NCI-H146 treated with DMSO at 0.1 percent for 48 hours (cell line): ENCODE measurements around the gene RNF34.
"Not testable (repeated sequence)": the region's sequence is repeated elsewhere in the genome, so short reads cannot be mapped to it uniquely, and the experiment has no call there.

ENCODE experiments used
- DNase-seq: peaks from one replicate; lab custom pipeline; 2025; ENCODE audit not compliant: unreplicated experiment; lab: John Stamatoyannopoulos, UW

RNF34 gene, protein sequence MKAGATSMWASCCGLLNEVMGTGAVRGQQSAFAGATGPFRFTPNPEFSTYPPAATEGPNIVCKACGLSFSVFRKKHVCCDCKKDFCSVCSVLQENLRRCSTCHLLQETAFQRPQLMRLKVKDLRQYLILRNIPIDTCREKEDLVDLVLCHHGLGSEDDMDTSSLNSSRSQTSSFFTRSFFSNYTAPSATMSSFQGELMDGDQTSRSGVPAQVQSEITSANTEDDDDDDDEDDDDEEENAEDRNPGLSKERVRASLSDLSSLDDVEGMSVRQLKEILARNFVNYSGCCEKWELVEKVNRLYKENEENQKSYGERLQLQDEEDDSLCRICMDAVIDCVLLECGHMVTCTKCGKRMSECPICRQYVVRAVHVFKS

DNA sequence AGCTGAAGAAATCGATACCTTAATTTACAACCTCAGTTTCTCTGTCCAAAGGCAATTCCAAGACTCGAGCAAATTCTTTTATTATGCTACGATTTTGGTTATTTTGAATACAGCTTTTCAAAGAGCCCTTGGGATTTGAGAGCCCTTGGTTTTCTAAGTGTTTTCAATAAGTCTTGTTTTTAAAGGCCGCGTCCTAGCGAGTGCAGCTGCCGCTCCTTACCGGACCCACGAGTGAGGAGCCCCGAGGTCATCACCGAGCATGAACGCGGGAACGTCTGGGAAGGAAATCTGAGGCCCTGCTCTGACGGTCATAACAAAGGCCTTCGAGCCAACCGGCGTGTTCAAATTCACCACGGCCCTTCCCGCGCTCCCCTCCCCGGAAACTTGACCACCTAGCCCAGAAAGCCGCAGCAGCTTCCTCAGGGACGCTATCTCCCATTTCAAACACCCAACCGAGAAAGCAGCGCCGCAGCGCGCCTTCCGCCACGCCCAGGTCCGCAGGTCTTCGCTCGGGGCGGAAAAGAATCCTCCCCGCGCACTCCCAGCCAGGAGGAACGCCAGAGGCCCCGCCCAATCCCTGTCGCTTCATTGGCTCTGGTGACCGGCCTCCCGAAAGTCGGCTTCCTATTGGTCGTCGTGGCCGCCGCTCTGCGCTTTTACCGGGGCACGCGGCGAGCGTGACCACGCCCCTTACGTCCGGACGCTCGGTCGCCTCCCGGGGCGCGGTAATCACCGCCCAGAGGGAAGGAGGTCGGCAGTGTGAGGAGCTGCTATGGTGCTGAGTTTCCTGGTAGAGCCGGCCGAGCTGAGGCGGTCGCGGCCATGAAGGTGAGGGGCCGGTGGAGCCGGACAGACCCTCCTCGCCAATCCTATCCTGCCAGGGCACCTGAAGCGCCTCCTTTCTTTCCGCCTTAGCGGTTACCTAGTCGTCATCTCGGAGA lies at the start of gene RNF34:
TSS of gene RNF34 (plus strand) at position 728 of the 941 bp plus-strand sequence. CDS start at position 823, 95 bp downstream.
- DNase-seq, result peak; percentile 97

DNA sequence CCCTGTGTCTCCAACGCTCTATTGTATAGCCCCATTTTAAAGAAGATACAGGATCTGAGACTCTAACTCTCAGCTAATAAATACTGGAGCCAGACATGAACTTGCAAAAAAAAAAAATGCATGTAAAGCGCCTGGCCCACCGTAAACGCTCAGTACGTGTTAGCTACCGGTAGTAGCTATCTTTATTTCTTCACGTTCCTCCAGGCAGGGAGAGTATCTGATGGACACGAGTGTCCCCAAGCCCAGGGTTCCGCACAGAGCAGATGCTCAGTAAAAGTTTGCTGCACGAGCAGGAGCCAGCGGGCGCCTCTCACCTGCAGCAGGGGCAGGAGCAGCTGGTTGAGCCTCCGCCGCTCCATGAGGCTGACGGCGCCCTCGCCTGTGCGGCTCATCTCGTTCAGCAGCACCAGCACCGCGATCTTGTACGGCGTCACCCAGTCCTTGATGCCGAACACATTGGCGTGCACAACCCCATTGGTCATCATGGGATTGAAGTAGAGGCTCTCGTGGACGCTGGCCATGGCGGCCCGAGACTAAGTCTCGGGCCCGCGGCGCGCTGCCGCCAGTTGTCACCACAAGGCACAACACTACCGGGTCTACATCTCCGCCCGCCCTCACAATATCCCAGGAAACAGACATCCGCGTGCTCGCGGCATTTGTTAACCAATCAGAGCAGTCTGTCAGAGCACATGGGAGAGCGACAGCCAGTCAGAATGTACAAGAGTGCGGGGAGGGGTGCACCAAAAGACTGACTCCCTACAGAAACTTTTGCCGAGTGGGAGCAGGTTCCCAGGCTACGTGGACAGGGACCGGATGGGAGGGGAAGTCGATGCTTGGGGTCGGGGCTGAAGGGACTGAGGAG lies 47.9 kb upstream of the RNF34 start, which contains the start of gene ANAPC5:
TSS of gene ANAPC5 (minus strand) at position 592 of the 862 bp plus-strand sequence. CDS start at position 521, 71 bp downstream.
- peak; percentile 99 for DNase-seq

DNA sequence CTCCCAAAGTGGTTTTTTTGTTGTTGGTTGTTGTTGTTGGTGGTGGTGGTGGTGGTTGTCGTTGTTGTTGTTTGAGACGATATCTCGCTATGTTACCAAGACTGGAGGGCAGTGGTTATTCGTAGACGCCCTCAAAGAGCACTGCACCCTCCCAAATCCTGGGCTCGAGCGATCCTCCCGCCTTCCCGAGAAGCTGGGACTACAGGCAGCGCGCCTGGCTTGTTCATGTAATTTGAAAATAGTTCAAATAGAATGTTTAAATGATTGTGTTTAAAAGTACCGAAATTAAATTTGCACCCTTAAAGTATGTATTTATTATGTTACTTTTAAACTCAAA lies 47.3 kb upstream of the RNF34 start:
- DNase-seq, result no peak

DNA sequence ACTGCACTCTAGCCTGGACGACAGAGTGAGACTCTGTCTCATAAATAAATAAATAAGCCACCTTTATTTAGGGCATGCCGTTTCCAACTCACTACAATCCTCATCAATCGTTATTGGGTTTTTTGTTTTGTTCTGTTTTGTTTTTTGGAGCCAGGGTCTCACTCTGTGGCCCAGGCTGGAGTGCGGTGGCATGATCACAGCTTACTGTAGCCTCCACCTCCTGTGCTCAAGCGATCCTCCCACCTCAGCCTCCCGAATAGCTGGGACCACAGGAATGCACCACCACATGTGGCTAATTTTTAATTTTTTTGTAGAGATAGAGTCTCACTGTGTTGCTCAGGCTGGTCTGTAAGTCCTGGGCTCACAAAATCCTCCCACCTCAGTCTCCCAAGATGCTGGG lies 44.1 kb upstream of the RNF34 start:
- no peak for DNase-seq

DNA sequence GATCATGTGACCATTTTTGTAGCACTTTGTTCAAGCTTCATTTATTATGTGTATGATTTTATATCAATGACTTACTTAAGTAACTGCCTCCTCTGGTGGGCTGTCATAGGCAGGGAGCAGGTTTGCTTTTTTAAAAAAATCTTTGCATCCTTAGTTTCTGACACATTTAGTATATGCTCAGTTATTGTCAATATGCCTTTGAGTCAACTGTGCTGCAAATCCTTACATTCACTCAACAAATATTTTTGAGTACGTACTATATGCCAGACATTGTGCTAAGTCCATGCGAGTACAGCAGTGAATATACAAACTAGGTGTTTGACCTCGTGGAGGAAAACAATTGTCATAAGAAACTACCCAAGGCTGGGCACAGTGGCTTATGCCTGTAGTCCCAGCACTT lies 43.3 kb upstream of the RNF34 start:
- DNase-seq, result no peak

DNA sequence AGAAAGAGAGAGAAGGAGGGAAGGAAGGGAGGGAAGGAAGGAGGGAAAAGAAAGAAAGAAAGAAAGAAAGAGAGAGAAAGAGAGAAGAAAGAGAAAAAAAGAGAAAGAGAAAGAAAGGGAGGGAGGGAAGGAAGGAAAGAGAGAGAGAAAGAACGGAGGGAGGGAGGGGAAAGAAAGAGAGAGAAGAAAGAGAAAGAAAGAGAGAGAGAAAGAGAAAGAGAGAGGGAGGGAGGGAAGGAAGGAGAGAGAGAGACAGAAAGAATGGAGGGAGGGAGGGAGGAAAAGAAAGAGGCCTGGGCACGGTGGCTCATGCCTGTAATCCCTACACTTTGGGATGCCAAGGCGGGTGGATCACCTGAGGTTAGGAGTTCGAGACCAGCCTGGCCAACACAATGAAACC lies 42.6 kb upstream of the RNF34 start:
- DNase-seq, result no peak

DNA sequence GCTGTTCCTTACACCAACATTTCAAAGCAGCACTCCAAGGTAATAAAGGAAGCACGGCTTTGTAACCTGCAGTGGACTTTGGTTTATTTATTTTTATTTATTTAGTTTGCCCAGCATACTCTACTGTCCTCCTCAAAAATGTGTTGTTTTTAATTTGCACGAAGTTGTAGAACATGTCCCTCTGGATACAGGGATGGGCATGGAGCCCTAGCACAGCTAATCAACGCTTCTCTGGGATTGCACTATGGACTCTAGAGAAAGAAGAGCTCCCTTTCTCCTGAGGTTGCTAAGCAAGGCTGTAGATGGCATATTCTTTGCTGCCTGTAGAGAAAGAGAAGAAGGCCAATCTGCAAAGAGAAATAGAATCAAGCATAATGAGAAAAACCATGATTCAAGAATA lies 41.8 kb upstream of the RNF34 start:
- DNase-seq, result no peak

DNA sequence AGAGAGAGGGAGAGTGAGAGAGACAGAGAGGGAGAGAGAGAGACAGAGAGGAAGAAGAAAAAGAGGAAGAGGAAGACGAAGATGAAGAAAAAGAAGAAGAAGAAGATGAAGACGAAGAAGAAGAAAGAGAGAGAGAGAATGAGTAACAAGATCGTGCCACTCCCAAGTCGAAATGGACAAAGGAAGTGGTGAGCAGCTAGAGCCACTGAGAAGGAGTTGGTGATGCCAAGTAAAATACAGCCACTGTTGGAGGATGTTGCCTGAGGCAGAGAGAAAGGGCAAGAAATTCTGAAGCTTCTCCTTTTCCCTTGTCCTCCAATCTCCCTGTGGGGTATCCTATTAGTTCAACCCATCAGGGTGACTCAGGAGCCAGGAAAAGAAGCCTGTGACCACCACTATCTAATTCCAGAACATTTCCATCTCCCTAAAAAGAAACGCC lies 35.2 kb upstream of the RNF34 start:
- DNase-seq, result no peak

DNA sequence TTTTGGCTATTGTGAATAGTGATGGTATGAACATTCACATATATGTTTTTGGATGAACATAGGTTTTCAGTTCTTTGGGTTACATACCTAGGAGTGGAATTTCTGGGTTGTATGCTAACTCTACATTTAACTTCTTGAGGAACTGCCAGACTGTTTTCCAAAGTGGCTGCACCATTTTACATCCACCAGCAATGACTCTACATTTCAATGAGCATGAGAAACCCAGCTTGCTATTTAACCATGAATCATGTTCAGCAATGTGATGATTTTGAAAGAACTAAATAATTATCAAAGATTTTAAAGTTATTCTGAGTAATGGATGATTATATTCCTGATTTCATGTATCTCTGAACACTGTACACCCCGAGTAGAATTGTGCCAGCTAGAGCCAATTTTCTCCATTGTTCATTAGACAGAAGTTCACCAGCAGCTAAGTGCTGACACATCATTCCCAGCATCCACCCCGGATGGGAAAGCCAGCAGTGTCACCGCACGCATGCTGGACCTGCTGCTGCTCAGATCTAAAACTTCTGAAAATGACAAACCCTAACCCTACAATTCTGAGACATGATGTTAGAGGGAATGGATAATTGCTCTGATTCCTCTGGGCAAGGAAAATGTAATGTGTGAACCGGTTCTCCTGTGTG lies 34.4 kb upstream of the RNF34 start:
- no peak for DNase-seq

DNA sequence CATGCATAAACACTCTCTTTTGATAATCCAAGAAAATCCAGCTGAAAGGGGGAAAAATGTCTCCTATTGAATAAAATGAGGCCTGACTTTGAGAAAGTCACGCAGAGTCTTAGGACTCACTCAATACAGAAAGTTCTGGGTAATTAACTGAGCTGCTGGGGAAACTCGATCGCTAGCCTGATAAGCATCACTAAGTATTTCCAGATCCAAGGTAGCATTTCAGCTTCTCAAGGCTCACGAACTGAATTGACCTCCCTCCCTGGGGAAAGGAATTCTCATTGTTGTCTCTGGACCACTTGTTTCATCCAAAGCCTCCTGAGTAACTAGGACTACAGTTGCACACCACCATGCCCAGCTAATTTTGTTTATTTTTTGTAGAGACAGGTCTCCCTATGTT lies 33.9 kb upstream of the RNF34 start:
- DNase-seq, result no peak

DNA sequence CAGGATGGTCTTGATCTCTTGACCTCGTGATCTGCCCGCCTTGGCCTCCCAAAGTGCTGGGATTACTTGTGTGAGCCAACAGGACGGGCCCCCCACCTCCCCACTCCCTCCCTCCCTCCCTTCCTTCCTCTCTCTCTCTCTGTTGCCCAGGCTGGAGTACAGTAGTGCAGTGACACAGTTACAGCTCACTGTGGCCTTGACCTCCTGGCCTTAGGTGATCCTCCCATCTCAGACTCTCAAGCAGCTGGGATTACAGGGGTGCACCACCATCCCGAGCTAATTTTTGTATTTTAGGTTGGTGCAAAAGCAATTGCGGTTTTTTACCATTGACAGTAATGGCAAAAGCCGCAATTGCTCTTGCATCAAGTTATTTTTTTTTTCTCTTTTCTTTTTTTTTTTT lies 28.5 kb upstream of the RNF34 start:
- DNase-seq, result no peak

DNA sequence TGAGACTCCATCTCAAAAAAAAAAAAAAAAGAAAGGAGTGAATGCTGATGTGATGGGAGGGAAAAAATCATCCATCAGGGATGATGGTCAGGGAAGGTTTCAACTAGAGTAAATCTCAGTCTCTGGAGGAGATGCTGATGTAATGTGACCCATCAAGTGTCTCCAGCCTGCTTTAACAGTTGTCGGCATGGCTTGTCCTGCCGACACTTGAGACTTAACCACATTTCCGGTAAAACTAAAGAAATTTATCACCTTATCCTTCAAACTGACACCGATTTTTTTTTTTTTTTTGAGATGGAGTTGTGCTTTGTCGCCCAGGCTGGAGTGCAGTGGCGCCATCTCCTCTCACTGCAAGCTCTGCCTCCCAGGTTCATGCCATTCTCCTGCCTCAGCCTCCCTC lies 26.2 kb upstream of the RNF34 start:
- DNase-seq, result no peak

DNA sequence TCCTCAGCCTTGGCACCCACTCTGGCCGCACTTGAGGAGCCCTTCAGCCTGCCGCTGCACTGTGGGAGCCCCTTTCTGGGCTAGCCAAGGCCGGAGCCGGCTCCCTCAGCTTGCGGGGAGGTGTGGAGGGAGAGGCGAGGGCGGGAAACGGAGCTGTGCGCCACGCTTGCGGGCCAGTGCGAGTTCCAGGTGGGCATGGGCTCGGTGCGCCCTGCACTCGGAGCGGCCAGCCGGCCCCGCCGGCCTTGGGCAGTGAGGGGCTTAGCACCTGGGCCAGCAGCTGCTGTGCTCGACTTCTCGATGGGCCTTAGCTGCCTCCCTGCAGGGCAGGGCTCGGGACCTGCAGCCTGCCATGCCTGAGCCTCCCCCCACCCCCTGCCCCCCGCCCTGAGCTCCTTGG lies 25.6 kb upstream of the RNF34 start:
- DNase-seq, result not testable (repeated sequence)

DNA sequence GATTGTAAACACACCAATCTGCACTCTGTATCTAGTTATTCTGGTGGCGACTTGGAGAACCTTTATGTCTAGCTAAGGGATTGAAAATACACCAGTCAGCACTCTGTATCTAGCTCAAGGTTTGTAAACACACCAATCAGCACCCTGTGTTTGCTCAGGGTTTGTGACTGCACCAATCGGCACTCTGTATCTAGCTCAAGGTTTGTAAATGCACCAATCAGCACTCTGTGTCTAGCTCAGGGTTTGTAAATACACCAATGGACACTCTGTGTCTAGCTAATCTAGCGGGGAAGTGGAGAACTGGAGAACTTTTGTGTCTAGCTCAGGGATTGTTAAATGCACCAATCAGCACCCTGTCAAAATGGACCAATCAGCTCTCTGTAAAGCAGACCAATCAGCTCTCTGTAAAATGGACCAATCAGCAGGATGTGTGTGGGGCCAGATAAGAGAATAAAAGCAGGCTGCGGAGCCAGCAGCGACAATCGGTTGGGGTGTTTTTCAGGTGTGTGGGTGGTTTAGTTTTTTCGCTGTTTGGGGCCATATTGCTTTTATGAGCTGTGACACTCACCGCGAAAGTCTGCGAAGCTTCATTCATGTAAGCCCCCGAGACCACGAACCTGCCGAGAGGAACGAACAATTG lies 24.9 kb upstream of the RNF34 start:
- not testable (repeated sequence) for DNase-seq

DNA sequence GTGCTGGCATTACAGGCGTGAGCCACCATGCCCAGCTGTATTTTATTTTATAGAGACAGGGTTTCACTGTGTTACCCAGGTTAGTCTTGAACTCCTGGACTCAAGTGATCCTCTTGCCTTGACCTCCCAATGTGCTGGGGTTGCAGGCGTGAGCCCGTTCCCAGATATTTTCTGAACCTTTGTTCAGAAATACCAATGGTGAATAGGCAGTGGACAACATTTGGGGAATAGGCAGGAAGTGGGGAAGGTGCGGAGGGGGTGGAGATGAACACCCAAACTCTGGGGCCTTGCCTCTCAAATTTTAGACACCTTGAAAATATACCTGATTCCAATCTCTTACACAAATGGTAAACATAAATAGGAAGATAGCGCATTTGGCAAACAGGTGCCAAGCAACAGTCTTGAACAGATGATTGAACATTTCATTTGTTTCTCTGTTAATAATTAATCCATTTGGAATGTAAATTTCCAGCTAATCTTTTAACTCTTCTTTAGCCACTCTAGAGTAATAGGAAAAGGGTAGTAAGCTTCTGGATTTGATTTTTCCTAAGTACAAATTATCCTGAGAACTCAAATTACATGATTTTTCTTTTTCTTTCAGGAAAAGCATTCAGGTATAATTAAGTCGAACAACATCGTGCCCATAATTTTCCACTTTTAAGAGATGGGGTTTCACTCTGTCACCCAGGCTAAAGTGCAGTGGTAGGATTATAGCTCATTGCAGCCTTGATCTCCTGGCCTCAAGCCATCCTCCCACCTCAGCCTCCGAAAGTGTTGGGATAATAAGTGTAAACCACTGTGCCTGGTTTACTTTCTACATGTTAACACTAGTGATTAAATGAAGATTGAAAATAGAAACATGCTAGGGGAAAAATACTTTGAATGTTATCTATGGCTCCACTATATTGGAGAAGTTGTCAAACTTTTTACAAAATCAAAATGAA lies 22.9 kb upstream of the RNF34 start:
- DNase-seq, result no peak

DNA sequence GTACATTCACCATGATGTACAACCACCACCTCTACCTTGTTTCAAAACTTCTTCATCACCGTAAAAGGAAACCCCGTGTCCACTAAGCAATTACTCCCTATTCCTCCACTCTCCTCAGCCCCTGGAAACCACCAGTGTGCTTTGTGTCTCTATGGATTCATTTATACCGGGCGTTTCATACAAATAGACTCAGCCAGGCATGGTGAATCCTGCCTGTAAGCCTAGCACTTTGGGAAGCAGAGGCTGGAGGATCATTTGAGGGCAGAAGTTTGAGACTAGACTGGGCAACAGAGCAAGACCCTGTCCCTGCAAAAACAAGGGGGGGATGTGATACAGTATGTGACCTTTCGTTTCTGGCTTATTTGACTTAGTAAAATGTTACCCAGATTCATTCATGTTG lies 21.2 kb upstream of the RNF34 start:
- no peak for DNase-seq

DNA sequence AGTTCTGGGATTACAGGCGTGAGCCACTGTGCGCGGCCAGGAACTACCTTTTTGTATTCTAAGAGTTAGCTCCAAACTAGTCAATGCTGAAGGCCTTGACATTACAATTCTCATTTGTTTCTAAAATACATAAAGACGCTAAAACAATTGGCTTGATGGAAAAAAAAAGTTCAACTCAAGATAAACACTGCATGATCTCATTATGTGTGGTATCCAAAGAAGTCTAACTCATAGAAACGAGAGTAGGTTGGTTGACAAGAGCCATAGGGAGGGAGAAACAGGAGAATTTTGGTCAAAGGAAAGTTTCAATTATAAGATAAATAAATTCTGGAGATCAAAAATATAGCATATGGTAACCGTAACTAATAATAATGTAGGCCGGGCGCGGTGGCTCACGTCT lies 20.0 kb upstream of the RNF34 start:
- no peak for DNase-seq

DNA sequence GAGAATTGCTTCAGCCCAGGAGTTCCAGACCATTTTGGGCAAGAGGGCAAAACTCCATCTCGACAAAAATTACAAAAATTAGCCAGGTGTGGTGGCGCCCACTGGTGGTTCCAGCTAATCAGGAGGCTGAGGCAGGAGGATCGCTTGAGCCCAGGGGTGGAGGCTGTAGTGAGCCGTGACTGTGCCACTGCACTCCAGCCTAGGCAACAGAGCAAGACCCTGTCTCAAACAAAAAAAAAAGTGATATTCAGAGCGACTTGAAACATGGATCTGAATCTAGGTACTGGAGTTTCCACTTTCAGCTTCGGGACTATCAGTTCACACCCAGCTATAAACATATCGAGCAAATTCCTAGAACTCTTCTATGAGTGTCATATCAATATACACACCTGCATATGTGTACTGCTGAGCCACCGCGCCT lies 16.3 kb upstream of the RNF34 start:
- DNase-seq, result peak; percentile 8

DNA sequence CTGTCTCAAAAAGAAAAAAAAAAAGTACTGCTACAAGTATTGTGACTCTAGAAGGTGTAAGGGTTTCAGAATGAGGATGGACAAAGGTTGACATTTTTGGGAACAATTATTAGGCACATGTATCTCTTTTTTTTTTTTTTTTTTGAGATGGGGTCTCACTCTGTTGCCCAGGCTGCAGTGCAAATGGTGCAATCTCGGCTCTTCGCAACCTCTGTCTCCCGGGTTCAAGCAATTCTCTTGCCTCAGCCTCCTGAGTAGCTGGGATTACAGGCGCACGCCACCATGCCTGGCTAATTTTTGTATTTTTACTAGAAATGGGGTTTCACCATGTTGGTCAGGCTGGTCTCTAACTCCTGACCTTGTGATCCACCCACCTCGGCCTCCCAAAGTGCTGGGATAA lies 15.0 kb upstream of the RNF34 start:
- not testable (repeated sequence) for DNase-seq
